CD4-positive, alpha-beta T cell treated with Interleukin-4 for 4 hours (primary cell): ENCODE data around the gene B4GALNT1.

Experiments used
- DNase-seq: peaks from one replicate; pipeline ENCODE4 v3.0.0-alpha.2; 2020

The B4GALNT1 gene

GRCh38 chr12:57583008-57583831 is 49.8 kb downstream of the B4GALNT1 start:
- DNase-seq, result peak; percentile 81

GRCh38 chr12:57582440-57582839 is 50.6 kb downstream of the B4GALNT1 start:
- no peak for DNase-seq

DNA sequence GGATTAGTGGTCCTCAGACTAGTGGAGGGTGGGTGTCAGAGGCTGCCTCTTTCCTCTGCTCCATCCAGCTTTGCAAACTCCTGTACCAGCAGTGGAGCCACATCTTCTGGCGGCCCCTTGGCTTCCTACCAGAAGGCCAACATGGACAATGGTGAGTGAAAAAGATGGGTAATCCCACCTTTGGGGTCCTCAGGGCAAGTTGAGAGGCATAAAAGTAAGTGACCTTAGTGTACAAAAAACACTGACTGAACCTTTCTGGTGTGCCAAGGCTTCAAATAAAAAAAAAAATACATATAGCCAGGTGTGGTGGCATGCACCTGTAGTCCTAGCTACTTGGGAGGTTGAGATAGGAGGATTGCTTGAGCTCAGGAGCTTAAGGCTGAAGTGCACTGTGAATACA is 51.2 kb downstream of the B4GALNT1 start:
- no peak for DNase-seq

DNA sequence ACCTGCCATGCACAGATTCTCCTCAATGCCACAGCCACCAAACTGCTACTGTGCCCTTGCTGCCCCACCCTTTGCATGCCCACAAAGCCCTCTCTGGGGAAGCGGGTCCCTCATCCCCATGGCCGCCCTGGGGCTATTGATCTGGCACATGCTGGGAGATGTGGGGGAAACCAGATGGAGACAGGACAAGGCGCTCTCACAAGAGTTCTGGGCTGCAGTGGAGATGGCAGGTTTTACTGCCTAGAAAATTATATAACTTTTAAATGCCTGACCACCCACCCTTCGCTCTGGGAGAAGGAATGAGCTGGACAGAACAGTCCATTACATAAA is 52.6 kb downstream of the B4GALNT1 start:
- DNase-seq, result no peak

GRCh38 chr12:57579677-57580465 is 53.1 kb downstream of the B4GALNT1 start:
- no peak for DNase-seq

- DNase-seq, result no peak
These were observed 54.0 kb downstream of the B4GALNT1 start for GRCh38 chr12:57579011-57579410.

GRCh38 chr12:57577981-57578758 is 54.8 kb downstream of the B4GALNT1 start:
- DNase-seq, result no peak

- DNase-seq, result no peak
These were observed 56.3 kb downstream of the B4GALNT1 start for GRCh38 chr12:57576613-57577160.
